ENCODE measurements around the gene EMD.

The EMD gene

DNA sequence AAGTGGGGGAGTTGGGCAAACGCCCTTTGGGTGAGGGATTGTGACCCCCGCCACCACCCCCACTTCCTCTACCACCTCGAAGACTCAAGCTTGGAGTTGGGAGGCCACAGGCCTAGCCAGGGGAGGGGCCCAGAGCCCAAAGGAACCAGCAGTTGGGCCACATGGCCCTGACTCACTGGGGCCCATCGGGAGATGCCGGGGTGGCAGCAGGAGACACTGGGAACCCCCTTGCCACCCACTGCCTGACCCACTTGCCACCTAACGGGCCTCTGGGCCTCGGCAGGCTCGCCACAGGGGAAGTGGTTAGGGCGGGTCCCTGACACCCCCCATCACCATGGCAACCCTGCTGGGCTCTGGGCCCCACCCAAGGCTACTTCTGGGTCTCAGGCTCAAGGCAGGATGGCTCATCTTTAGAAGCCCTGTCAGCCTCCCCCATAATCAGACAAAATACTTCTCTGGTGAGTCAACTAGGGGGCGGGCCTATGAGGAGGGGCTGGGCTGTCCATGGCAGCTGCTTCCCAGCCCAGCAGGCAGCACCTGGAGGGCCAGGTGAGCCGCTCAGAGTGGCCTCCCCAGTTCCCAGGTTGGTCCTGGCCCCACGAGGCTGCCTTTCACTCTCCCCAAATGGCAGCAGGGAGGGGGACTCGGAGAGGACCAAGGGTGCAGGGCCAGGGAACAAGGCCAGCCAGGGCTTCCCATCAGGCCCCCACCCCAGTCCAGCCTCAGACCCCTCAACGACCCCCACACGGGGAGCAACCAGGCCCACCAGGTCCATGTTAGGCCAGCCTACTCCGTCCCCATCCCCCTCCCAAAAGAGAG, 10.3 kb upstream of the EMD start:
- DNase-seq (ENCODE audit: low read depth): peak; percentile 93
- H3K4me3 ChIP-seq (replicated peaks; ENCODE audit: low read depth, low read length): peak overlapping the region; percentile 79
- TF ChIP-seq, protein P1, sequence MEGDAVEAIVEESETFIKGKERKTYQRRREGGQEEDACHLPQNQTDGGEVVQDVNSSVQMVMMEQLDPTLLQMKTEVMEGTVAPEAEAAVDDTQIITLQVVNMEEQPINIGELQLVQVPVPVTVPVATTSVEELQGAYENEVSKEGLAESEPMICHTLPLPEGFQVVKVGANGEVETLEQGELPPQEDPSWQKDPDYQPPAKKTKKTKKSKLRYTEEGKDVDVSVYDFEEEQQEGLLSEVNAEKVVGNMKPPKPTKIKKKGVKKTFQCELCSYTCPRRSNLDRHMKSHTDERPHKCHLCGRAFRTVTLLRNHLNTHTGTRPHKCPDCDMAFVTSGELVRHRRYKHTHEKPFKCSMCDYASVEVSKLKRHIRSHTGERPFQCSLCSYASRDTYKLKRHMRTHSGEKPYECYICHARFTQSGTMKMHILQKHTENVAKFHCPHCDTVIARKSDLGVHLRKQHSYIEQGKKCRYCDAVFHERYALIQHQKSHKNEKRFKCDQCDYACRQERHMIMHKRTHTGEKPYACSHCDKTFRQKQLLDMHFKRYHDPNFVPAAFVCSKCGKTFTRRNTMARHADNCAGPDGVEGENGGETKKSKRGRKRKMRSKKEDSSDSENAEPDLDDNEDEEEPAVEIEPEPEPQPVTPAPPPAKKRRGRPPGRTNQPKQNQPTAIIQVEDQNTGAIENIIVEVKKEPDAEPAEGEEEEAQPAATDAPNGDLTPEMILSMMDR (IDR thresholded peaks at IDR 0.05; ENCODE audit: low read length, missing control alignments): no peak

DNA sequence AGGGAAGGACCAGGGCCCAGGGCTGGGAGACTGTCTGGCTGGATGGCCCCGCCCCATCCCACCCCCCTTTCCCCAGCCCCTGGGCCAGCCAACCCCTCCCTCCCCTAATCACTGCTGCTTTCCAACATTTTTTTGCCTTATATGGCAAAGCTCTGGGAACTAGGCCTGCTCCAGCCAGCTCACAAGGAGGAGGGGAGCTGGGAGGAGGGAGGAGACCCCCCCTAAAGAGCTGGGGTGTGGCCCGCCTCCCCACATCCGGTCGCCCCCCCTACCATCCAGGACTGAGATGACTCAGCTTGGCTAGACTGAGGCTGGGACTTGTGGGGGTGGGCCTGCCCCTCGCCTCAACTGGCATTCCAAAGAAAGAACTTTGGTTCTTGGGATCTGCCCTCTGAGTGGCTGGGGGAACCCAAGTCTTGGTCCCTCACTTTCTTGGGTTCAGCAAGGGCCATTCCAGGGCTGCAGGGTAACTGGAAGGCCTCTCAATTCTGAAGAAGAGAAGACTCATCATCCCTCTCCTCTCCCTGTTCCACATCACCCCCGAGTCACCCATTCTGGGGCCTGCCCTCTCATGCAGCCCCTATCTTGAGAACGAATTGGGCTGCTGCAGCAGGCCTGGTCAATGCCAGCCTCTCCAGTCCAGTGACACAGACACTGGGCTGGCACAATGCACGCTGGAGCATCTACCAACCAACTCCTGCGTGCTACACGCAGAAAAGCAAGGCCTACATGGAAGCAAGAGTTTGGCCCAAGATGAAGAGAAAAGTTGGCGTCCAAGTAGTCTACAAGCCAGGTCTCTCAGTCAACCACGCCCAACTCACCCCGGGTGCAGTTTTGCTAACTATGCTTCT, 9.4 kb upstream of the EMD start:
- TF ChIP-seq, protein P1 (IDR thresholded peaks at IDR 0.05; ENCODE audit: low read length, missing control alignments): no peak
- H3K4me3 ChIP-seq (replicated peaks; ENCODE audit: low read depth, low read length): peak overlapping the region; percentile 79
- DNase-seq (ENCODE audit: low read depth): peak; percentile 96

DNA sequence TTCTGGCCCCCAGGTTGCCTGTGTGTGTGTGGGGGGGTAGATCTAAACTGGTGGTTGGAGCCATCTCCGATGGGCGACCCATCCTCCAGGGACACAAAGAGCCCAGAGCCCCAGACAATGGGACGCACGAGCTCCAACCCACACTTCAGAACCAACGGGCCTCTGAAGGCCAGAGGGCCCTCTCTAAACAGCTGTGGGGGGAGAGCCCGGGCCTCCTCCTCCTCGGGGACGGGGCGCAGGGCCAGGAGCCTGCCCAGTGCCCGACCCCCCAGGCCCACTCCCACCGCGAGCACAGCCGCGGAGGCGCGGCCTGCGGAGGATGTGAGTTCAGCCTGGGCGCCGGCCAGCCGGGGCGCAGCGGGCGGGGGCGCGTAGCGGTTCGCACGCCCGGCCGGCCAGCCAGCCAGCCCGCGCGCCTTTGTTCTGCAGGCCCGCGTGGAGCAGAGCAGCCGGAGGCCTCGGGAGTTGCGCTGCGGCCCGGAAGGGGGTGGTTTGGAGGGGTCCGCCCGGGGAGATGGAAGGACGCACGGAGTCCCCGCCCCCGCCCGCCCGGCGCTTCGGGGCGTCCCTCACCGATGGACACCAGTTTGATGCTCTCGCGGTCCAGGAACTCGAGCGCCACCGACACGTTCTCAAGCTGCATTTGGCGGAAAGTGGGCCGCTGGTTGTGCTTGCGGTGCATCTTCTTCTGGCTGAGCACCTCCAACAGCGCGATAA, 8.6 kb upstream of the EMD start:
- peak overlapping the region; percentile 79 for H3K4me3 ChIP-seq (replicated peaks; ENCODE audit: low read depth, low read length)
- DNase-seq (ENCODE audit: low read depth): peak; percentile 35
- TF ChIP-seq, protein P1 (IDR thresholded peaks at IDR 0.05; ENCODE audit: low read length, missing control alignments): no peak

DNA sequence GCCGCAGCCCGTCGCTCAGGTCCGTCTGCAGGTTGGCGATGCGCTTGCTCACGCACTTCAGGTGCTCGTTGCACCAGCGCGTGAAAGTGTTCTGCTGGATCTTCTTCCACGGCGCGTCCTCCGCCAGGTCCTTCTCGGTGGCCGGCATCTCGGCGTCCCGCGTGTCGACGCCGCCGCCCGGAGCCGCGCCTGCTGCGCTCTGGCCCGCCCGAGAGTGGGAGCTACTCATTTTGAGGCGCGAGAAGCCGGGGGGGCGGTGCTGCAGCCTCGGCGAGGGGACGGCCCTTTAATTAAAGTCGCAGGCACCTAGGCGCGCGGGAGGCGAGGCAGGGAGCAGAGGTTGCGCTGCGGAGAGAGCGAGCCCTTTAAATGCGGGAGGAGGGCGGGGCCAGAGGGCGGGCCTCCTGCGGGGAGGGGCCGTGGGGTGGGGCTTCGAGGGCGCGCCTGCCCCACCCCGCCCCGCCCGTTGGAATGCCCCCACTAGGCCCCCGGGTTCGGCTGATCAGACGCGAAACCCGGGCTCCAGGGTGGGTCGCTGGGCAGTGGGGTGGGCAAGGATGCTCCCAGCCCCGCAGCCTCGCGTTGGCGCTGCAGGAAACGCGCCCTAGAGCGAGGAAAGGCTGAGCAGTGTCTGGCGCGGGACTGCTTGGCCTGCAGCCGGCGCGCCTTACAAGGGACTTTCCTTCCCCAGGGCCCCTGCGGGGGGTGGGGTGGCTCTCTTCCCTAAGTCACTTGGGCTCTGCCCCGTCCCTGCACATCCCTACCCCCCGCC, 7.9 kb upstream of the EMD start:
- TF ChIP-seq, protein P1 (IDR thresholded peaks at IDR 0.05; ENCODE audit: low read length, missing control alignments): no peak
- peak; percentile 93 for DNase-seq (ENCODE audit: low read depth)
- H3K4me3 ChIP-seq (replicated peaks; ENCODE audit: low read depth, low read length): peak overlapping the region; percentile 79

DNA sequence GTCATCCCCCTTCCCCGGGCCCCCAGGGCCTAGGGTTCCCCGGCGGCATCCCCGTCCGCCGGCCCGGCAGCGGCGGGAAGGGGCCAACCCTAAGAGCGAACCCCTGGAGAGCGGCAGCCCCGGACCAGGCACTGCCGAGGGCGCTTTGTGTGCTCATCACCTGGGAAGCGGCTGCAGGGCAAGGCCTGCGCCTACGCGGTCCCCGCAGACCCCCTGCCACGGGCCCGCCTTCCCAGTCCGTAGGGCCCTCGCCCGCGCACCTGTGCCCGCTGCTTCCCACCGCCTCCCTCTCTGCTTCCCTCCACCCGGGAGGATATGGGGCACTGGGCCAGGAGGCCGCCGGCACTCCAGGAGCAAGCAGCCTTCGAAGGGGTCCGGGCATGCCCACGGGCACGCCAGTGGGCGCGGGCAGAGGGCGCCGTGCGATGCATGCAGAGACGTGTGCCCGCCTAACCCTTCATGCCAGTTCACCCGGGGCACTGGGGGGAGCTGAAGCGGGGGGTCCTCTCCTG, 7.2 kb upstream of the EMD start:
- TF ChIP-seq, protein P1 (IDR thresholded peaks at IDR 0.05; ENCODE audit: low read length, missing control alignments): no peak
- H3K4me3 ChIP-seq (replicated peaks; ENCODE audit: low read depth, low read length): peak overlapping the region; percentile 52
- no peak for DNase-seq (ENCODE audit: low read depth)

DNA sequence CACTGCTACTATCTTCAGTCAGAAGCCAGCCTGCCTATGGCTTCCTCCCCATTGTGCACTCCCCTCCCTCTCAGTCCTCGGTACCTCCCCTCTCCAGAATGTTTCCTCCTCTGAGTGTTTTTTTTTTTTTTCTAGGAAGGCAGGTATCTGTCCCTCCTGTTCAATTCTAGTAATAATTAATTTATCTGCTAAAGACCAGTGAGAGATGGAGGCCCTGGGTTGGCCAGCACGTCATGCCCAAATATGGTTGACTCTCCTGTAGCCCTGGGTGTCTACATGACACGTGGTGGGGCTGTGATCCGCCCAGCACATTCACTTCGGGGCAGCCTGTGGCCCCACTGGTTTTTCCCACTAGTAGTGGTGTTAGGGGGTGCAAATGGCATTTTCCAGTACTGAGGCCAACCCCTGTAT, 6.5 kb upstream of the EMD start:
- DNase-seq (ENCODE audit: low read depth): no peak
- H3K4me3 ChIP-seq (replicated peaks; ENCODE audit: low read depth, low read length): peak overlapping the region; percentile 55
- TF ChIP-seq, protein P1 (IDR thresholded peaks at IDR 0.05; ENCODE audit: low read length, missing control alignments): no peak

Data from fibroblast of pulmonary artery (primary cell).